MCF 10A (cell line): ENCODE data around the gene DDX31. TPM values are rescaled to one million over a fixed set of nuclear protein-coding genes. Genes with fewer than 3 reads are reported as not detected.

ENCODE experiments used
- BruUV-seq: library from RNA; stranded (reverse); fragments of 400-500 nt; replicated peaks from 2 replicates; lab custom pipeline; 2021; lab: Mats Ljungman, UMichigan
- CTCF ChIA-PET: fragments of 300-600 bp; sonication (Branson Sonifier 250); formaldehyde crosslinking; extraction: SDS; loops from one replicate; lab custom pipeline; 2021; ENCODE audit warnings: antibody characterized with exemption, inconsistent platforms; lab: Yijun Ruan, JAX
- POLR2A ChIA-PET: fragments of 300-600, 350-650 bp; sonication (Branson Sonifier 250); formaldehyde crosslinking; extraction: SDS; loops from one replicate; lab custom pipeline; 2020; ENCODE audit warnings: antibody characterized with exemption, inconsistent platforms; lab: Yijun Ruan, JAX
- DNase-seq: peaks from one replicate; pipeline ENCODE4 v3.0.0-alpha.2; 2018; ENCODE audit not compliant: unreplicated experiment
- H3K27ac Mint-ChIP-seq: one replicate; pipeline ENCODE4 v1.8.0; 2022; ENCODE audit warnings: mild to moderate bottlenecking, low read depth, mixed read lengths; ENCODE audit not compliant: unreplicated experiment
- H3K27me3 Mint-ChIP-seq: one replicate; pipeline ENCODE4 v1.8.0; 2022; ENCODE audit warnings: mixed read lengths; ENCODE audit not compliant: insufficient read depth, unreplicated experiment
- H3K36me3 Mint-ChIP-seq: one replicate; pipeline ENCODE4 v1.8.0; 2022; ENCODE audit warnings: mild to moderate bottlenecking, moderate library complexity, mixed read lengths; ENCODE audit not compliant: insufficient read depth, unreplicated experiment
- H3K4me1 Mint-ChIP-seq: one replicate; pipeline ENCODE4 v1.8.0; 2022; ENCODE audit warnings: mixed read lengths; ENCODE audit not compliant: insufficient read depth, unreplicated experiment
- H3K4me3 Mint-ChIP-seq: one replicate; pipeline ENCODE4 v1.8.0; 2022; ENCODE audit warnings: mild to moderate bottlenecking, moderate library complexity, mixed read lengths; ENCODE audit not compliant: unreplicated experiment
- H3K9me3 Mint-ChIP-seq: one replicate; pipeline ENCODE4 v1.8.0; 2022; ENCODE audit warnings: mixed read lengths; ENCODE audit not compliant: unreplicated experiment
- intact Hi-C: fragments of 100-400 bp; cut with micrococcal nuclease; formaldehyde crosslinking; loops from 2 replicates; pipeline ENCODE4 v1.14.1; 2022
- total RNA-seq: library from RNA; stranded (reverse); gene quantifications from 2 replicates; pipeline ENCODE4 v1.2.3, GENCODE V29; 2022
- TF ChIP-seq, protein P1 (sequence below): fragments of 200-600 bp; IDR thresholded peaks from one replicate; pipeline ENCODE4 v1.8.0; 2022; ENCODE audit warnings: antibody characterized with exemption, mild to moderate bottlenecking; ENCODE audit not compliant: unreplicated experiment

The DDX31 gene
- total RNA-seq, 1 experiment from 2014 or later = 28.8 TPM

DNA sequence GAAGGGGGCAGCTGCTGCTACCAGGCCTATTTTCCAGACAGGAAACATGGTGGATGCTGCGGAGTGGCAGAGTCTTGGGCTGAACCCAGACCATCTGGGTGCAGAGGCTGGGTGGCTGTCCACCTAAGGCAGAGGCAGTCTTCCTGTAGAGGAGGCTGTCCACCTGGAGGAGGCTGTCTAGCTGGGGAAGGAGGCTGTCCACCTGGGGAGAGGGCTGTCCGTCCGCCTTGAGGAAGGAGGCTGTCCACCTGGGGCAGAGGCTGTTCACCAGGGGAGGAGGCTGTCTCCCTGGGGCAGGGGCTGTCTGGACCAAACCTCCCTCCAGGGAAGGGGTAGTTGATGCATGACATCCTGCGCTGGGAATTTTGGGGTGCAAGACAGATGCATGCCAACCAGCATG, 126.5 kb downstream of the DDX31 start:
- H3K27ac Mint-ChIP-seq = no peak overlapping the region
- no TSS peak for BruUV-seq
- TF ChIP-seq, protein P1, sequence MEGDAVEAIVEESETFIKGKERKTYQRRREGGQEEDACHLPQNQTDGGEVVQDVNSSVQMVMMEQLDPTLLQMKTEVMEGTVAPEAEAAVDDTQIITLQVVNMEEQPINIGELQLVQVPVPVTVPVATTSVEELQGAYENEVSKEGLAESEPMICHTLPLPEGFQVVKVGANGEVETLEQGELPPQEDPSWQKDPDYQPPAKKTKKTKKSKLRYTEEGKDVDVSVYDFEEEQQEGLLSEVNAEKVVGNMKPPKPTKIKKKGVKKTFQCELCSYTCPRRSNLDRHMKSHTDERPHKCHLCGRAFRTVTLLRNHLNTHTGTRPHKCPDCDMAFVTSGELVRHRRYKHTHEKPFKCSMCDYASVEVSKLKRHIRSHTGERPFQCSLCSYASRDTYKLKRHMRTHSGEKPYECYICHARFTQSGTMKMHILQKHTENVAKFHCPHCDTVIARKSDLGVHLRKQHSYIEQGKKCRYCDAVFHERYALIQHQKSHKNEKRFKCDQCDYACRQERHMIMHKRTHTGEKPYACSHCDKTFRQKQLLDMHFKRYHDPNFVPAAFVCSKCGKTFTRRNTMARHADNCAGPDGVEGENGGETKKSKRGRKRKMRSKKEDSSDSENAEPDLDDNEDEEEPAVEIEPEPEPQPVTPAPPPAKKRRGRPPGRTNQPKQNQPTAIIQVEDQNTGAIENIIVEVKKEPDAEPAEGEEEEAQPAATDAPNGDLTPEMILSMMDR = no peak
- peaks cover 30% of the 10 kb centered on the region for H3K27me3 Mint-ChIP-seq
- no peak for DNase-seq
- no peaks in the 10 kb centered on the region for H3K4me1 Mint-ChIP-seq
- no peaks in the 10 kb centered on the region for H3K36me3 Mint-ChIP-seq
- CTCF ChIA-PET = interaction anchor here (0.6 kb wide), 1 partner anchor 990 kb away, joined by 3 read pairs; no protein-coding TSS in a partner anchor
- intact Hi-C loops = no loop called here
- H3K4me3 Mint-ChIP-seq = no peak overlapping the region
- POLR2A ChIA-PET = no interaction called here
- H3K9me3 Mint-ChIP-seq = no peaks in the 10 kb centered on the region

Other genes with a start within 250 kb of the DDX31 start
- gene BARHL1, start 87.4 kb downstream of the DDX31 start, total RNA-seq = not detected in 2 replicates
- 18.3 and 19.7 TPM in 2 replicates for gene GTF3C4, start 481 bp upstream of the DDX31 start, total RNA-seq
- gene AK8, start 208.3 kb upstream of the DDX31 start, total RNA-seq = 0.42 and 1.1 TPM in 2 replicates
- 4.4 and 8.0 TPM in 2 replicates for gene SPACA9, start 208.9 kb upstream of the DDX31 start, total RNA-seq